Common myeloid progenitor, CD34-positive (primary cell): ENCODE results near the gene MMGT1. TPM values are rescaled to one million over a fixed set of nuclear protein-coding genes. Genes with fewer than 3 reads are reported as not detected.

Source experiments
- CTCF ChIA-PET: fragments of 350-600 bp; sonication (Branson Sonifier 250); formaldehyde crosslinking; loops from one replicate; lab custom pipeline; 2021; ENCODE audit warnings: antibody characterized with exemption; lab: Charles Lee
- POLR2A ChIA-PET: fragments of 350-600 bp; sonication (Branson Sonifier 250); formaldehyde crosslinking; loops from one replicate; lab custom pipeline; 2021; ENCODE audit warnings: antibody characterized with exemption; lab: Charles Lee
- DNase-seq, 3 donors: peaks; one replicate each; pipeline versions ENCODE4 v3.0.0 to v3.0.0-alpha.2; 2013
- H3K27ac ChIP-seq, 2 experiments: 1 replicate in 1 of 2; 2 replicates in 1 of 2; pipeline ENCODE4 v1.7.0; 2013; ENCODE audit warnings: inconsistent platforms in 2 of 2, low read length in 2 of 2, mild to moderate bottlenecking in 2 of 2, low read depth in 1 of 2, moderate library complexity in 1 of 2; ENCODE audit not compliant: severe bottlenecking in 2 of 2, insufficient read depth in 1 of 2, poor library complexity in 1 of 2
- H3K27me3 ChIP-seq, 5 experiments: replicated peaks in 2 of 5; 1 replicate in 3 of 5; 2 replicates in 2 of 5; pipeline versions ENCODE4 v1.6.1 to v1.7.0; 2013; ENCODE audit warnings: low read length in 4 of 5, mild to moderate bottlenecking in 2 of 5, moderate library complexity in 2 of 5, inconsistent platforms in 1 of 5; ENCODE audit not compliant: insufficient read depth in 5 of 5, control insufficient read depth in 4 of 5
- H3K36me3 ChIP-seq, 4 experiments: 1 replicate in 2 of 4; 2 replicates in 2 of 4; pipeline versions ENCODE4 v1.6.1 to v1.7.0; 2013; ENCODE audit warnings: low read length in 3 of 4, control low read depth in 1 of 4, mild to moderate bottlenecking in 1 of 4; ENCODE audit not compliant: control insufficient read depth in 4 of 4, insufficient read depth in 4 of 4
- H3K4me1 ChIP-seq, 4 experiments: 1 replicate in 3 of 4; 2 replicates in 1 of 4; pipeline versions ENCODE4 v1.6.1 to v1.7.1; 2013; ENCODE audit warnings: low read length in 3 of 4, mild to moderate bottlenecking in 3 of 4, control low read depth in 1 of 4, inconsistent platforms in 1 of 4, moderate library complexity in 1 of 4; ENCODE audit not compliant: control insufficient read depth in 4 of 4, insufficient read depth in 4 of 4; ENCODE audit errors: control extremely low read depth in 1 of 4
- H3K4me3 ChIP-seq, 7 experiments: 1 replicate in 4 of 7; 2 replicates in 3 of 7; pipeline versions ENCODE4 v1.5.1 to v1.7.0; 2013; ENCODE audit warnings: mild to moderate bottlenecking in 7 of 7, low read length in 6 of 7, moderate library complexity in 6 of 7, inconsistent platforms in 2 of 7, low read depth in 2 of 7, control low read depth in 1 of 7; ENCODE audit not compliant: insufficient read depth in 4 of 7, control insufficient read depth in 1 of 7; ENCODE audit errors: extremely low read depth in 1 of 7
- H3K9me3 ChIP-seq, 5 experiments: 1 replicate in 4 of 5; 2 replicates in 1 of 5; pipeline versions ENCODE4 v1.6.1 to v1.7.1; 2013; ENCODE audit warnings: low read length in 4 of 5, mild to moderate bottlenecking in 2 of 5, inconsistent platforms in 1 of 5, low read depth in 1 of 5, moderate library complexity in 1 of 5; ENCODE audit not compliant: control insufficient read depth in 4 of 5, insufficient read depth in 2 of 5; ENCODE audit errors: control extremely low read depth in 1 of 5
- WGBS: methylation state at CpG from one replicate; pipeline ENCODE4 v1.1.5; 2013; ENCODE audit not compliant: insufficient coverage; 5-methylcytosine and 5-hydroxymethylcytosine counted together
- polyA plus RNA-seq: library from polyadenylated mRNA; unstranded; fragments of 120-200 nt; gene quantifications from one replicate; pipeline ENCODE4 v1.2.1, GENCODE V29; 2013

The MMGT1 gene
- 41.6 TPM for polyA plus RNA-seq

DNA sequence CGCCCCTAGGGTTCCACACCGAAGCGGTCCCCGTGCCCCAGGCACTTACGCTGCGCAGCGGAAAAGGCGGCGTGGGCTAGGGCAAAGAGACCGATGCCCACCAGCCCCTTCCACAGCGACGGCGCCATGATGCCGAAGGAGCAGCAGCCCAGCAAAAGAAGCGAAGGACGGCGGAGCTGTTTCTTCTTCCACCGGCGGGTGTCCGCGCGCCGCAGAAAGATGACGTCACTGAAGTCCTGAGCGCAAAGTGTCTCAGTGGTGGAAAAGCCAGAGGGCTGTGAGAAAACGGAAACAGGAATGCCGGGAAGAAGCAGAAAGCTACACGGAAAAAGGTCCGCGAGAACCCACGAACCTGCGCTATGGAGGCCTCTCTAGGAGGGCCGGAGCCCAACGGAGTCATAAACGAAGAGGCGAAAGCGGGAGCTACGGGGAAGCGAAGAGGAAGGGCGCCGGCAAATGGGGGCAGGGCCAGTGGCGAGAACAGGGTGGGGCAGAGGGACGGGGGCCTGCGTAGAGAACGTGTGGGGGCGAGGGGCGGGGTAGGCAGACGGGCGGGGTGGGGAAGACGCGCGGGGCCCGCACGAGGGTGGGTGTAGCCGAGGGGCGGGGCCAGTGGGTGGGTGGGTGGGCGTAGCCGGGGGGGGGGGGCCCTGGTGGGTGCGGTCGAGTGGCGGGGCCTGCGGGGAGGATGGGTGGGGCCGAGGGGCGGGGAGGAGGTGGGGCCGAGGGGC lies at the start of gene MMGT1:
Gene MMGT1, minus strand, starts transcription at position 441 of the 731 bp plus-strand sequence. Its CDS starts 313 bp downstream, at position 128.
- no peaks in the 10 kb centered on the region for H3K9me3 ChIP-seq
- H3K27ac ChIP-seq = peak within 1 kb of the TSS; percentile 85 to 94
- H3K36me3 ChIP-seq = no peaks in the 10 kb centered on the region
- peak within 1 kb of the TSS; percentile 72 to 93 (median 84) for H3K4me3 ChIP-seq
- peaks cover 6 to 17% (median 11%) of the 10 kb centered on the region in 4 experiments for H3K4me1 ChIP-seq
- WGBS = 48% methylated on average over 36 of the region's 65 CpGs
- DNase-seq = peak; percentile 89 to 95 (median 94)
- CTCF ChIA-PET = interaction anchor here (0.8 to 1.2 kb wide), 2 partner anchors 10 to 189 kb away, joined by 3 read pairs; no protein-coding TSS in a partner anchor
- POLR2A ChIA-PET = interaction anchor here (1.1 kb wide), 1 partner anchor 11 kb away, joined by 3 read pairs; no protein-coding TSS in a partner anchor
- H3K27me3 ChIP-seq = no peaks in the 10 kb centered on the region

DNA sequence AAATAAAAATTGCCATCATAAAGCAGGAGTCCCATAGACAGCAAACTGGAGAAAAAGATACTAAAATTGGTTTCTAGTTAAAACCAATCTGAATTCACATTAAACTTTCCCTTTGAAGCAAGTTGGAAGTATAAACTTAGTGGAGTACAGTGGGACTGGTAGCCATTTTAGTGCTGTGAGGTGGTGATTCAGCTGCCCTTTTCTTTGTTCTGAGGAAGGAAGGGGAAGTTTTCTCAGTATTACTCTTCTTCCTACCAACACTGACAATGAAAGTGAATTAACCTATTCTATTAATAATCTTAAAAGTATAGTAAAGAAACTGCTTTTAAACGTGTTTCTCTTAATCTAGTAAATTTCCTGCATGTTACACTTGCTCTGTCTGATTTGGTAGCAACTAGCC lies 48.1 kb upstream of the MMGT1 start:
- Histone ChIP-seq H3K4me1 (no peaks in the 10 kb centered on the region), H3K9me3 (no peaks in the 10 kb centered on the region), H3K4me3 (no peak overlapping the region), H3K27me3 (no peaks in the 10 kb centered on the region), H3K27ac (no peak overlapping the region), H3K36me3 (peaks cover 0 to 13% (median 3%) of the 10 kb centered on the region in 4 experiments)
- no CpG with 5 or more reads among the region's 1 CpG for WGBS
- no peak for DNase-seq
- CTCF ChIA-PET = no interaction called here
- POLR2A ChIA-PET = no interaction called here

DNA sequence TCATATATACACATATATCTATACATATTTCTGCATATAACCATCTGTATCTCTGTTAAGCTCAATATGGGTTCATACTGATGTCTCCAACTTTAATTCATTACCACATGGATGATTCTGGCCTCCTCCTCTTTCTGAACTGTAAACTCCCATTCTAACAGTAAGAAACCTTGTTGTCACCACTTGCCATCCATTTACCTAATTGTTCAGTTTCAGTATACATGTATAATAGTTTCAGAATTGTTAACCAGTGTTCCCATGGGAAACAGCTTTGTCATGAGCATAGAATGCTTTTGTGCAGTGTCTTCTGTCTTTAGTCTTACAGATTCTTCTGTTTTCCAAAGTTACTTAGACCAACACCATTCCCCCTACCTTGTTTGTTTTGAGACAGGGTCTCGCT lies 47.4 kb upstream of the MMGT1 start:
- CTCF ChIA-PET = no interaction called here
- Histone ChIP-seq H3K36me3 (peaks cover 0 to 13% (median 3%) of the 10 kb centered on the region in 4 experiments), H3K27ac (no peak overlapping the region), H3K4me3 (no peak overlapping the region), H3K4me1 (no peaks in the 10 kb centered on the region), H3K9me3 (no peaks in the 10 kb centered on the region), H3K27me3 (no peaks in the 10 kb centered on the region)
- DNase-seq = no peak
- WGBS = 83% methylated on average over 1 of the region's 1 CpG
- POLR2A ChIA-PET = no interaction called here

GRCh38 chrX:136019226-136019625 lies 45.4 kb upstream of the MMGT1 start:
- ChIA-PET POLR2A (no interaction called here), CTCF (no interaction called here)
- DNase-seq = no peak
- no peaks in the 10 kb centered on the region for H3K27me3 ChIP-seq
- H3K9me3 ChIP-seq = no peaks in the 10 kb centered on the region
- no CpG with 5 or more reads among the region's 5 CpGs for whole genome bisulfite sequencing
- H3K36me3 ChIP-seq = peaks cover 0 to 15% (median 3%) of the 10 kb centered on the region in 4 experiments
- H3K4me1 ChIP-seq = no peaks in the 10 kb centered on the region
- no peak overlapping the region for H3K27ac ChIP-seq
- no peak overlapping the region for H3K4me3 ChIP-seq

- no peak for DNase-seq
- WGBS = 100% methylated on average over 1 of the region's 2 CpGs
- Histone ChIP-seq H3K27me3 (no peaks in the 10 kb centered on the region), H3K4me1 (no peaks in the 10 kb centered on the region), H3K36me3 (peaks cover 0 to 19% (median 7%) of the 10 kb centered on the region in 4 experiments), H3K27ac (no peak overlapping the region), H3K9me3 (no peaks in the 10 kb centered on the region), H3K4me3 (no peak overlapping the region)
- ChIA-PET POLR2A (no interaction called here), CTCF (interaction anchor here (0.7 to 1.2 kb wide), 3 partner anchors 11 to 13 kb away, joined by 3 to 5 read pairs (median 4); no protein-coding TSS in a partner anchor)
Measured at GRCh38 chrX:136016881-136017280, 43.1 kb upstream of the MMGT1 start.

- no peak for DNase-seq
- Histone ChIP-seq H3K4me1 (no peaks in the 10 kb centered on the region), H3K36me3 (peaks cover 0 to 20% (median 7%) of the 10 kb centered on the region in 4 experiments), H3K4me3 (no peak overlapping the region), H3K27me3 (no peaks in the 10 kb centered on the region), H3K27ac (no peak overlapping the region), H3K9me3 (no peaks in the 10 kb centered on the region)
- WGBS = no CpG with 5 or more reads among the region's 4 CpGs
- ChIA-PET POLR2A (no interaction called here), CTCF (no interaction called here)
Measured at GRCh38 chrX:136015016-136015415, 41.2 kb upstream of the MMGT1 start.

DNA sequence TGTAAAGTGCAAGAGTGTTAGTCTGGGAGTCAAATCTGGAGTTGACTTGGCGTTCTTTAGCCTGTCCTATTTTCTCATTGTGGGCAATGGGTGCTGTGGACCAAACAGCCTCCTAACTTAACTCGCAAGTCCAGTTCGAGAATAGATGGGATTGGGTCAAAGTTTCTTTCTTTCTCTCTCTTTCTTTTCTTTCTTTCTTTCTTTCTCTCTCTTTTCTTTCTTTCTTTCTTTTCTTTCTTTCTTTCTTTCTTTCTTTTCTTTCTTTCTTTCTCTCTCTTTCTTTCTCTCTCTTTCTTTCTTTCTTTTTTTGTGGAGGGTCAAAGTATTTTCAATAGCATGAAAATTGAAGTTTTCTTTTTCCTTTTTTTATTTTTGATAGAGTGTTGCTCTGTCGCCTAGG lies 14.5 kb upstream of the MMGT1 start:
- DNase-seq = no peak
- Histone ChIP-seq H3K4me3 (no peak overlapping the region), H3K27ac (no peak overlapping the region), H3K4me1 (peaks cover 11 to 24% (median 14%) of the 10 kb centered on the region in 4 experiments), H3K27me3 (no peaks in the 10 kb centered on the region), H3K36me3 (no peaks in the 10 kb centered on the region), H3K9me3 (no peaks in the 10 kb centered on the region)
- POLR2A ChIA-PET = no interaction called here
- WGBS = 95% methylated on average over 4 of the region's 4 CpGs
- CTCF ChIA-PET = interaction anchor here (1.8 kb wide), 1 partner anchor 13 kb away, joined by 6 read pairs; no protein-coding TSS in a partner anchor
